OCI-LY1 (cell line): ENCODE results near the gene JMJD8.

ENCODE experiments used
- EZH2 ChIP-seq: fragments of 200-600 bp; sonication (generic), shearing (Covaris generic); IDR thresholded peaks from 2 replicates; pipeline ENCODE4 v1.8.0; 2017; ENCODE audit warnings: borderline replicate concordance, mixed run types, mild to moderate bottlenecking, antibody characterized with exemption, low read length, moderate library complexity, mixed read lengths
- TF ChIP-seq, protein P1 (sequence below): fragments of 200-600 bp; sonication (generic), shearing (Covaris generic); IDR thresholded peaks from 2 replicates; pipeline ENCODE4 v1.5.1; 2017; ENCODE audit warnings: mild to moderate bottlenecking, antibody characterized with exemption, low read length, moderate library complexity, mixed read lengths

DNA sequence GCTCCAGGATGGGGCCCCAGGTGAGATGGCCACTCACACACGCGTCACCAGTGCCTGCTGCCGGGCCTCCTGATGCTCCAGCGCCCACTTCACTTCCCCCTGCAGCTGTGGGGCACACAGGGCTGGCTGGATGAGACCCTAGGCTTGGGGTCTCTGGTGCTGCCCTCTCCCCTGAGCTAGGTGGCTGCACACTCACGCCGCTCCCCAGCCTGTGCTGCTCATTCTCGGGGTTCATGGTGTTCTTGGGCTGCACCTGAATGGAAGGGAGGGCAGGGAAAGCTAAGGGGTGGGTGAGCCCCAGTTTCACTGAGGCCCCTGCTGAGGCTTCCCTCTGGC lies 40.9 kb upstream of the JMJD8 start:
- TF ChIP-seq, protein P1, sequence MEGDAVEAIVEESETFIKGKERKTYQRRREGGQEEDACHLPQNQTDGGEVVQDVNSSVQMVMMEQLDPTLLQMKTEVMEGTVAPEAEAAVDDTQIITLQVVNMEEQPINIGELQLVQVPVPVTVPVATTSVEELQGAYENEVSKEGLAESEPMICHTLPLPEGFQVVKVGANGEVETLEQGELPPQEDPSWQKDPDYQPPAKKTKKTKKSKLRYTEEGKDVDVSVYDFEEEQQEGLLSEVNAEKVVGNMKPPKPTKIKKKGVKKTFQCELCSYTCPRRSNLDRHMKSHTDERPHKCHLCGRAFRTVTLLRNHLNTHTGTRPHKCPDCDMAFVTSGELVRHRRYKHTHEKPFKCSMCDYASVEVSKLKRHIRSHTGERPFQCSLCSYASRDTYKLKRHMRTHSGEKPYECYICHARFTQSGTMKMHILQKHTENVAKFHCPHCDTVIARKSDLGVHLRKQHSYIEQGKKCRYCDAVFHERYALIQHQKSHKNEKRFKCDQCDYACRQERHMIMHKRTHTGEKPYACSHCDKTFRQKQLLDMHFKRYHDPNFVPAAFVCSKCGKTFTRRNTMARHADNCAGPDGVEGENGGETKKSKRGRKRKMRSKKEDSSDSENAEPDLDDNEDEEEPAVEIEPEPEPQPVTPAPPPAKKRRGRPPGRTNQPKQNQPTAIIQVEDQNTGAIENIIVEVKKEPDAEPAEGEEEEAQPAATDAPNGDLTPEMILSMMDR: no peak
- no peak for TF ChIP-seq EZH2
